Left colon (tissue), 2 donors: ENCODE measurements around the gene PER1. TPM values are rescaled to one million over a fixed set of nuclear protein-coding genes. Genes with fewer than 3 reads are reported as not detected.
"Not testable (repeated sequence)": the region's sequence is repeated elsewhere in the genome, so short reads cannot be mapped to it uniquely, and the experiment has no call there.

Experiments
- ATAC-seq: fragments of 200-7000 bp; cut with Tn5 transposase; one replicate; pipeline ENCODE4 v1.9.1; 2020; ENCODE audit warnings: mild to moderate bottlenecking, moderate library complexity
- DNase-seq, 2 donors: peaks; one replicate each; pipeline ENCODE4 v3.0.0-alpha.2; 2020
- intact Hi-C, 2 donors: fragments of 100-400 bp; cut with DNase I in 1 of 2; cut with micrococcal nuclease in 1 of 2; formaldehyde crosslinking; loops; one replicate each; pipeline versions ENCODE4 v1.11.2 to v1.14.0; 2022; cut with DNase I, micrococcal nuclease
- total RNA-seq, 2 donors: library from RNA; stranded (reverse); fragmentation: NEBNext Ultra II Directional; extraction: Animal tissue kit (Norgen Biotek cat#: 25700); gene quantifications; one replicate each; pipeline ENCODE4 v1.2.1, GENCODE V29; 2021
- donor health status: DM: no; HTN: no; CAD: no.
- donor health status: DM: yes; HTN: yes; CAD: no.

The PER1 gene
- total RNA-seq, 2 donors from 2014 or later, result 35.0 to 113 TPM

DNA sequence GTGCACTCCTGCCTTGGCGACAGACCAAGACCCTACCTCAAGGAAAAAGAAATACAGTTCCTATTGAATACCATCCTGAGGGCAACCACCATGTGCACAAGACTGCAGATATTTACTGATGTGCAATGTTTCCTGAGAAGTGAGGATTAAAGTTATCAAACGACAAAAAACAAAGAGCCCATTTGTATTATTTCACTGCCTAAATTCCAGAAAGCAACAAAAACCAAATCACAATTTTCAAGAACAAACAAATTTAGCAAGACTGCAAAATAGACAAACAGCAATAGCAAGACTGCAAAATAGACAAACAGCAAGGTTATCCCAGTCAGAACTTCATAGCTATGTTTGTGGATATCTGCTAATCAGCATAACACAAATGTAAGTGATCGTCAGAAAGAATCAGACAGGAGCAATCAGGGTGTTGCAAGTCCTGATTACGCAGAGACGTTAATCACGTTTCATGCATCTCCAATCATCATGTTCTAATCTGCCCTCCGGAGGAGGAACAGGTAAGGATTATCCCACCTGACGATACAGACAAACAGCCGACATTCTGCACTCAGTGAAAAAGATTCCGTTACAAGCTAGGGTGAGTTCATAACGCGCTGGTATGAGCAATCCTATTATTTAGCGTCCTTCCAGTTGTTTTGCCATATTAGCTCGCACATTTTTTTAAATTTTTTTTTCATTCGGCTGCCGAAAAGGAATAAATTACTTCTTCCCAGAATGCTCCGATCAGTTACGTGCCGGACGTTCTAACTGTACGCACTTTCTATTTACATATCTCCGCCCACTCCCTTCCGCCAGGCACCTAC lies 21.1 kb upstream of the PER1 start:
- peak; percentile 81 for ATAC-seq
- peak; percentile 79 to 87 for DNase-seq
- intact Hi-C loops, result no loop called here

DNA sequence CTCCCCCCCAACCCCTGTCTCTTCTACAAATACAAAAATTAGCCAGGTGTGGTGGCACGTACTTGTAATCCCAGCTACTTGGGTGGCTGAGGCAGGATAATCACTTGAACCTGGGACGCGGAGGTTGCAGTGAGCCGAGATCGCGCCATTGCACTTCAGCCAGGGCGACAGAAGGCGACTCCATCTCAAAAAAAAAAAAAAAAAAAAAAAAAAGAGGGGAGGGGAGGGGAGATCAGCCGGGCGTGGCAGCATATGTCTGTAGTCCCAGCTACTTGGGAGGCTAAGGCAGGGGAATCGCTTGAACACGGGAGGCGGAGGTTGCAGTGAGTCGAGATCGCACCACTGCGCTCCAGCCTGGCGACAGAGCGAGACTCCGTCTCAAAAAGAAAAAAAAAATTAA lies 18.0 kb upstream of the PER1 start:
- ATAC-seq, intact Hi-C loops: not testable (repeated sequence)

GRCh38 chr17:8167526-8167925 lies 15.3 kb upstream of the PER1 start:
- no peak for DNase-seq
- ATAC-seq, result no peak
- intact Hi-C loops, result no loop called here

More for the DNA sequence above, 18.0 kb upstream of the PER1 start:
- not testable (repeated sequence) for DNase-seq

DNA sequence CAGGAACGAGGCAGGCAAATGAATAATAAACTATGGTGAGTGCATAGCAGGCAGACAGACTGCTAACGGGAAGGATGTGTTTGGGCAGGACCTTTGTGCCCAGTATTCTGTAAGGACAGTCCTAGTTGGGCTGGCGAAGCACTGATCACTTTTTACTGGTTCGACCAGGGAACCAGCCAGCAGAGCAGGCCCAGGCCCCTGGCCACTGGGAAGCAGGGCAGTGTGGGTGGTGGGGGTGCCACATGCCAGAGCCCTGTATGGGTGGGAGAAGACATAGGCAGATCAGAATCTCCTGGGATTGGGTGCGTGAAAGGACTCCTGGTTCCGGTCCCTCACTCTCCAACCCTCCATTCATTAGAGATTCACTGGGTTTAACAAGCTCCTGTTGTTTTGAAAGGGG lies 14.5 kb upstream of the PER1 start:
- ATAC-seq (no peak), DNase-seq (no peak)
- intact Hi-C loops, result no loop called here

GRCh38 chr17:8164815-8165131 lies 12.6 kb upstream of the PER1 start:
- intact Hi-C loops, result no loop called here
- ATAC-seq (no peak), DNase-seq (no peak)

- intact Hi-C loops, result no loop called here
- peak; percentile 85 to 88 for DNase-seq
Observed at GRCh38 chr17:8163978-8164814, 12.0 kb upstream of the PER1 start.

GRCh38 chr17:8162997-8163977 lies 11.1 kb upstream of the PER1 start:
- peak in 1 of 2 donors; percentile 43 for DNase-seq
- ATAC-seq, result peak; percentile 3
- intact Hi-C loops, result no loop called here

More at GRCh38 chr17:8163978-8164814, 12.0 kb upstream of the PER1 start:
- ATAC-seq, result peak; percentile 66

GRCh38 chr17:8162233-8162996 lies 10.2 kb upstream of the PER1 start, which contains the start of gene VAMP2:
Gene VAMP2 (minus strand): TSS chr17:8162948. CDS start chr17:8162879, 69 bp downstream.
- DNase-seq (peak; percentile 70 to 88), ATAC-seq (peak; percentile 63)
- intact Hi-C loops, result no loop called here

- DNase-seq, result no peak
- ATAC-seq, result no peak
- intact Hi-C loops, result no loop called here
Observed at GRCh38 chr17:8161289-8162232, 9.4 kb upstream of the PER1 start.

GRCh38 chr17:8160741-8161221 lies 8.6 kb upstream of the PER1 start:
- intact Hi-C loops, result no loop called here
- ATAC-seq, result no peak
- DNase-seq, result no peak

DNA sequence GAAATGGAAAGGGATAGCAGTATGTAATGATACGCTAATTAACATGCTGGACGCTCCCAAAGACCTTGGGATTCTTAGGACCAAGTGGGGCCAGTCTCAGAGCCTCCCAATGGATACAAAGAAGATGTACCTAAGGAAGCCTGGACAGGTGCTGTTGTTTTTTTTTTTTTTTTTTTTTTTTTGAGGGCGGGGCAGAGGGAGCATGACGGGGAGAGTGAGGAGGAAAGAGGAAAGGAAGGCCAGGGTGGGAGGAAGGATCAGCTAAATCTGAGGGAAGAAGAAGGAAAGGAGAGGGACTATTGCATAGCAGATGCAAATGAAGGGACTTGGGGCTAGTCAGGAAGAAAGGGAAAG lies 8.0 kb upstream of the PER1 start:
- no peak for DNase-seq
- intact Hi-C loops, result no loop called here
- ATAC-seq, result no peak

- intact Hi-C loops, result no loop called here
- DNase-seq (no peak), ATAC-seq (no peak)
Observed at GRCh38 chr17:8159459-8160223, 7.4 kb upstream of the PER1 start.

GRCh38 chr17:8159032-8159400 lies 6.8 kb upstream of the PER1 start:
- ATAC-seq (no peak), DNase-seq (no peak)
- intact Hi-C loops, result no loop called here

DNA sequence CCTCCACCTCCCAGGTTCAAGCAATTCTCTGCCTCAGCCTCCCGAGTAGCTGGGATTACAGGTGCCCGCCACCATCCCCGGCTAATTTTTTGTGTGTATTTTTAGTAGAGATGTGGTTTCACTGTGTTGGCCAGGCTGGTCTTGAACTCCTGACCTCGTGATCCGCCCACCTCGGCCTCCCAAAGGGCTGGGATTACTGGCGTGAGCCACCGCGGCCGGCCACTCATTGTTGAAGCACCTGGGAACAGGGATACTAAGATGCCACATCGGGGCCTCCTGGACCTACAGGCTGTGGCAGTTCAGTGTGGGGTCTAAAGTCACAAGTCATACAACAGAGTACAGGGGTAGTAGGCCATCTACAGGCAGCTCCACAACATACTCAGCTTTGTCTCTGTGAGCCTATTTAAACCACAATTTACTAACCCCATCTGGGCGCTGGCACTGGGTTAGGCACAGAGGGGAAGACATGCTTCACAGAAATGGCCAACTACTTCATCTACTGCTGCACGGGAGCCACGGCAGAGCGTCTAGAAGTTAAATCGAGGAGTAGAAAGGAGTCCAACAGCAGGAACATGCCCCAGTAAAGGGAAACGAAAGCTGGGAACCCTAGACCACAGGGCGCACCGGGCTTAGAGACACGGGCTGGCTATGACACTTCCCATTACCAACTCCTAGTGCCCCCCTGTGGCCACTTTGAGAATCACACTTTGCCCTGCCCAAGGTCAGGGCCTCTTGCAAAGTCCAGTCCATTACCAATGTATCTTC lies 6.2 kb upstream of the PER1 start:
- DNase-seq (peak; percentile 91 to 96), ATAC-seq (peak; percentile 17)
- intact Hi-C loops, result no loop called here

DNA sequence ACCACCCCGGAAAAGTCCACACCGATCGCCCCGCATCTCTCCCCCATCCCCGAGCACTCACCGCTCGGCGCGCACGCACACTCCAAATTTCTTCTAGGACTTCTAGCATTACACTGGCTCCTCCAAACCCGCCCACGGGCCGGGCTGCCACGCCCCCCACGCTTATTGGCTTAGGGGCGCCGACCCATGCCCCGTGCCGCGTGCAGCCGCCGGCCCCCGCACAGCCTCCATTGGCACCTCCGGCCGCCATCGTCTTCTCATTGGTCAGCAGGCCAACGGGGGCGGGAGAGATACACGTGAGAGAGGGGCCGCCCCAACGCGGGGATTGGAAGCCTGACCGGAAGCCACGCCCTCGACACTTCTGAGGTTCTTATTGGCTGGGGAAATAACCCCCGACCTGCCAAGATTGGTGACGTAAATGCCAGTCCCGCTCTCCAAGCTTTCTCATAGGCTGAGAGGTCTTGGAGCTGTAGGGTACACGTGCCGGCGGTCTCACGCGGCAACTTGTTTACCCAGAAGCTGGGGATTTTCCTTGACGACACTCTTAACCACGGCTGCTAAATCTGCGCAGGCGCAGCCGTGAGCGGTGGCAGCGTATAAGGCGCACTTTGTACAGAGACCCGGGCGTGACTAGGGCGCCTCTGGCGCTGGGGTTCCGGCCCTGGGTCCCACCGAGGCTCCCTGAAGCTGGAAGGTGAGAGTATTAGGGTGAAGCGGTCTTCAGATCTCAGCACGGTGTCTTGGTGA lies 4.2 kb upstream of the PER1 start:
- intact Hi-C loops, result no loop called here
- peak; percentile 63 for ATAC-seq

More for the DNA sequence above, 4.2 kb upstream of the PER1 start:
- DNase-seq, result peak; percentile 100
